GM18499 (cell line): ENCODE results near the gene BICRAL.
"Not testable (repeated sequence)": the region's sequence is repeated elsewhere in the genome, so short reads cannot be mapped to it uniquely, and the experiment has no call there.

Source experiments
- ATAC-seq: cut with Tn5 transposase; IDR thresholded peaks from one replicate; pipeline ENCODE4 v1.9.1; 2021; ENCODE audit warnings: moderate number of reproducible peaks; ENCODE audit not compliant: insufficient read depth, unreplicated experiment

The BICRAL gene

DNA sequence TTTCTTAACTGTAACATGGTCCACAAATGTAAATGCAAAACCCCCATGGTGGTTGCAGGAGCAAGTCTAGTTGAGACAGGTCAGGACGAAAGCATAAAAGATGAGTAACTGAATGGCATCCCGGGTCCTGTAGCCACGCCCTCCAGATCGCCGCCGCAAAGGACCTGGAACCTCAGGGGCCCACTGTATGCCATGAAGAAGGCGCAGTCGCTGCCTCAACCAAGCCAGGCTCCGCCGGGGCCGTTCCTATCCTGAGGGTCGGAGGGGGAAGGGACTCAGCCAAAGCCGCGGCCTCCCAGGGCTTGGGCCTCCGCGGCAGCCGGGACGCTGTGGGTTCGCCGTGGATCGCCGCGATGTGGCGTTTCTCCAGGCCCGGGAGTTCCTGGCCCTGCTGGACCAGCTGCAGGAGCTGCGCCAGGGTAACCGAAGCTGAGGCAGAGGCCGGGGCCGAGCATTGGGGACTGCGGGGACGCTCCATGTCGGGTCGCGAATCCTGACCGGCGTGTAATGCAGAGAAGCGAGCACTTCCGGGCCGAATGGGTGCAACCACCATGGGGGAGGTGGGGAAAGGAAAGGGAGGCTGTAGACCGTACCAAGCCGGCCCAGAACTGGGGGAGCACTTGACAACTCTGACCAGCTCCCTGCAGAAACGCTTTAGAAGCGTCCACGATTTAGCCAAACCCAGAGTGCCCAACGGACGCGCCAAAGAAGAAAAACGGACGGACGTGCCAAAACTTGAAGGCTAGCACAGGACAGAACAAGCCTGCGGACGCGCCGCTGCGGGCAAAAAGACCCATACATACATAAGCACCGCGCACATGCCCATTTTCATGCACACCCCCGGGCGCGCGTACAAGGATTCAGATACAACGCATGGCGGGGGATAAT is 108.7 kb downstream of the BICRAL start:
- peak; percentile 59 for ATAC-seq

DNA sequence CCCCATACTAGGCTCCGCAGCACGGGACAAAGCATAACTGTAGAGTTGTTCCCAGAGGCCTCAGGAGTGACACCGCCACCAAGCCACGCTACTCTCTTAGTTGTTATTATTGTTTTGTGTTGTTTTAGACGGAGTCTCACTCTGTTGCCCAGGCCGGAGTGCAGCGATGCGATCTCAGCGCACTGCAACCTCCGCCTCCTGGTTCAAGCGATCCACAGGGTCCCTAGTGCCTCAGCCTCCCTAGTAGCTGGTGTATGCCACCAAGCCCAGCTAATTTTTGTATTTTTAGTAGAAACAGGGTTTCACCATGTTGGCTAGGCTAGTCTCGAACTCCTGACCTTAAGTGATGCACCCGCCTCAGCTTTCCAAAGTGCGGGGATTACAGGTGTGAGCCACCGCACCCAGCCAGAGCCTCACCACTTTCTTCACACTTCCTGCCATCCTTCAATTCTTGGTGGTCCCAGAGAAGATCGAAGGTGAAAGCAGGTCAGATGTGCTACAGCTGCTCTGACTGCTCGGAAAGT is 109.4 kb downstream of the BICRAL start:
- no peak for ATAC-seq

DNA sequence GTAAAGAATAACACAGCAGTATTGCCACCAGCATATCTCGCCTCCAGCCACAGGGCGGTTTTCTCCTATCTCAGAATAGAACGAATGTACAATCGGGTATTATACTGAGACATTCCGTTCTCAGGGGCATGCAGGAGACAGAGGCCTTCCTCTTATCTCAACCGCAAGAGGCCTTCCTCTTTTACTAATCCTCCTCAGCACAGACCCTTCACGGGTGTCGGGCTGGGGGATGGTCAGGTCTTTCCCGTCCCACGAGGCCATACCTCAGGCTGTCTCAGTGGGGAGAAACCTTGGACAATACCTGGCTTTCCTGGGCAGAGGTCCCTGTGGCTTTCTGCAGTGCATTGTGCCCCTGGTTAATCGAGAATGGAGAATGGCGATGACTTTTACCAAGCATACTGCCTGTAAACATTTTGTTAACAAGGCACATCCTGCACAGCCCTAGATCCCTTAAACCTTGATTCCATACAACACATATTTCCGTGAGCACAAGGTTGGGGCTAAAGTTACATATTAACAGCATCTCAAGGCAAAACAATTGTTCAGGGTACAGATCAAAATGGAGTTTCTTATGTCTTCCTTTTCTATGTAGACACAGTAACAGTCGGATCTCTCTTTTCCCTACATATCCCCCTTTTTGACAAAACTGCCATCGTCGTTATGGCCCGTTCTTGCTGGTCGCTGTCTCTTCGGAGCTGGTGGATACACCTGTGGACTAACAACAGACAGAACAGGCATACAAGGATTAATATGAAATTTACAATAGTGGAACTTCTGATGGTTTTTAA is 112.4 kb downstream of the BICRAL start:
- not testable (repeated sequence) for ATAC-seq

DNA sequence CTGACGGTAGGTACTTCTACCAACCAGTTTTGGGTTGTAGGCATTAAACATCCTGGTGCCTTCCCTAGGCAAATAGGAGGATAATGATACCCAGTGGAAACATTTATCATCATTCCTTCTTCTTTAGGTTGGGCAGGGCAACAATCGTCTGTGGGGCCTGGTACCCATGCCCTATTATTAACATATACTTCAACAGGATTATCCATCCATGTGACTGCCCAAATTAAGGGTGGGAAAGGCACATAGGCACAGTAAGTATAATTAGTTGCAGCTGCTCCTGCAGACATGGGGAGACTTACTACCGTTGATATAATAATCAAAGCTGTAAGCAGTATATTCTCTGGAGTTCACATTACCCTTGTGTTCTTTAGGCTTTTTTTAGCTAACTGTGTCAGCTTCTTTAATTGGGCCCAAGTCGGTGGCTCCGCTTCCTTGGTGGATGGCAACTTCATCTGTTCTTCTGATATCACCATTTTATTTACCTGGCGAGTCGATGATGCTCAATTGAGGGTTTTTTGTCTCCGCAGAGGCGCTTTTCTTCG is 114.4 kb downstream of the BICRAL start:
- ATAC-seq = no peak

DNA sequence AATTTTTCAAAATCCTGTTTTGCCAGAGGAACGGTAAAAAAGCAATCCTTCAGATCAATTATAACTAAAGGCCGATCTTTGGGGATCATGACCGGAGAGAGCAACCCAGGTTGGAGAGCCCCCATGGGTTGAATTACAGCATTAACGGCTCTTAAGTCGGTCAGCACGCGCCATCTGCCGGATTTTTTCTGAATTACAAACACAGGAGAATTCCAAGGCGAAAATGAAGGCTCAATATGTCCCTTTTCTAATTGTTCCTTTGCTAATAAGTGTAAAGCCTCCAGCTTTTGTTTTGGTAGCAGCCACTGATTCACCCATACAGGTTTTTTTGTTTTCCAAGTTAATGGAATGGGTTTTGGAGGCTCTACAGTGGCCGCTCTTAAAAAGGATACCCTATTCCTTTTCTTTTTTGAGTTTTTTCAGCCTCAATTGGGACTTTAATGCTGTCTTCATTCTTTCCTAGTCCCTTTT is 117.1 kb downstream of the BICRAL start:
- ATAC-seq = no peak

DNA sequence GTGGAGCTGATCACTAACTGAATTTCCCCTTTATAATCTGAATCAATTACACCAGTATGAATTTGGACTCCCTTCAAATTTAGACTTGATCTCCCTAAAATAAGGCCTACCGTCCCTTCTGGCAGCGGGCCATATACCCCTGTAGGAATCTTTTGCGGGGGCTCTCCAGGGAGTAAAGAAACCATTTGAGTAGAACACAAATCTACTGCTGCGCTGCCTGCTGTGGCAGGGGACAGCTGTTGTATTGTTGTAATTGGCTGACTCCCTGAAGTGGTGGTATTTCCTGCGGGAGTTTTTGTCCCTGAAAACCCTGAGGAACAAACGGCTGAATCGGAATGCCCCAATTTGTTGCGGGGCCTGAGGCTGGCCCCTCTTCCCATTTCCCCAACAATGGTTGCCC is 118.0 kb downstream of the BICRAL start:
- ATAC-seq = no peak

DNA sequence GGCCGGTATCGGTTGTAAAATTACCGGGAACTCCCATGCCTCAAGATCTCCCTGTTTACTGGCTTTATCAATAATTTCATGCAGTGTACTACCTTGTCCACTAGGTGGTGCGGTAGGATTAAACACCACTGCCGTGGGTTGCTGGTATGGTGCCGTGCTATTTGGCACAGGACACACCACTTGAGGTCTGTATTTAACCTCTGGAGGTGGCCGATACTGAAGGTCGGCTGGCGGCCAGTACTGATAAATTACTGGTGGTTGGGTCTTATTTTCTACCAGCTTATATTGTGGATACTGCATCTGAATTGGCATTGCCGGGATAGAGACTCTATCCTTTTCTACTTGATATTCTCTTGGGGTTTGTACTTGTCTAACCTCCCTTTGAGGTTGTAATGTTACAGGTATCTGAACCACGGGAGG is 119.7 kb downstream of the BICRAL start:
- no peak for ATAC-seq

DNA sequence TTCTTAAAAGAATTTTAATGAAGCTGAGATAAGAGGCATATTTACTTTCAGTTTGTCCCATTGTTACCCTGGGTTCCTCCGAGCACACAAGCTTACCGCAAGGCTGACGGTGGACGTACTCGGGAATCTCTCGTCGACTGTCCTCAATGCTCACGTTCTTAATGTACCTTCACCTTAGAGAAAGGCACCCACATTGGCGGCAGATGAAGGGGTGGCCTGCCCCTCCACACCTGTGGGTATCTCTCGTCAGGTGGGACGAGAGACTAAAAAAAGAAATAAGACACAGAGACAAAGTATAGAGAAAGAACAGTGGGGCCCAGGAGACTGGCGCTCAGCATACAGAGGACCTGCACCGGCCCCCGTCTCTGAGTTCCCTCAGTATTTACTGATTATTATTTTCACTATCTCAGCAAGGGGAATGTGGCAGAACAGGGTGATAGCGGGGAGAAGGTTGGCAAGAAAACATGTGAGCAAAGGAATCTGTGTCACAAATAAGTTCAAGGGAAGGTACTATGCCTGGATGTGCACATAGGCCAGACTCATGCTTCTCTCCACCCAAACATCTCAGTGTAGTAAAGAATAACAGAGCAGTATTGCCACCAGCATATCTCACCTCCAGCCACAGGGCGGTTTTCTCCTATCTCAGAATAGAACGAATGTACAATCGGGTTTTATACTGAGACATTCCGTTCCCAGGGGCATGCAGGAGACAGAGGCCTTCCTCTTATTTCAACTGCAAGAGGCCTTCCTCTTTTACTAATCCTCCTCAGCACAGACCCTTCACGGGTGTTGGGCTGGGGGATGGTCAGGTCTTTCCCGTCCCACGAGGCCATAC is 120.8 kb downstream of the BICRAL start:
- not testable (repeated sequence) for ATAC-seq

DNA sequence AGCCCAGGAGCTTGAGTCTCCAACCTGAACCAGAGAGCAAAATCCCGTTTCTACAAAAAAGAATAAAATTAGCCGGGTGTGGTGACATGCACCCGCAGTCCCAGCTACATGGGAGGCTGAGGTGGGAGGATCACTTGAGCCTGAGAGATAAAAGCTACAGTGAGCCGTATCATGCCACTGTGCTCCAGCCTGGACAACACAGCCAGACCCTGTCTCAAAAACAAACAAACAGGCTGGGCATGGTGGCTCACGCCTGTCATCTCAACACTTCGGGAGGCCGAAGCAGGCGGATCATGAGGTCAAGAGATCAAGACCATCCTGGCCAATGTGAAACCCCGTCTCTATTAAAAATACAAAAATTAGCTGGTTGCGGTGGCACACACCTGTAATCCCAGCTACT is 122.6 kb downstream of the BICRAL start:
- no peak for ATAC-seq

DNA sequence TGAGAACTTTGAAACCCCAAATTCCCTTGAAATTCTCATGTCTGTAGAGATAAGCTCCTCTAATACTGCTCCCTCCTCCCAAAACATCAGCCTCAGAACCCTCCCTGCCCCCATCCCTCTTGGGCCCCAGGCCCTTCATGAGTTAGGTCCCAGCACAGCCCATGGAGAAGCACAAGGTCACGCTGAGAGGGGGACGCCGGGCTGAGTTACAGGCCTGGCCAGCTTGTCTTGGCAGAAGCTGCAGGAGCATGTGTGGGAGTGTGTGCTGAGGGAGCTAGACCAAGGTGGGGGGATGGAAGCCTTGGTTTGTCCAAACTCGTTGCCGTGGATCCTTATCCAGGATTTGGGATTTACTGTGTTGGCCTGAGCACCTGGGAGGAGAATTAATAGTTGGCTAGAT is 125.5 kb downstream of the BICRAL start:
- no peak for ATAC-seq

DNA sequence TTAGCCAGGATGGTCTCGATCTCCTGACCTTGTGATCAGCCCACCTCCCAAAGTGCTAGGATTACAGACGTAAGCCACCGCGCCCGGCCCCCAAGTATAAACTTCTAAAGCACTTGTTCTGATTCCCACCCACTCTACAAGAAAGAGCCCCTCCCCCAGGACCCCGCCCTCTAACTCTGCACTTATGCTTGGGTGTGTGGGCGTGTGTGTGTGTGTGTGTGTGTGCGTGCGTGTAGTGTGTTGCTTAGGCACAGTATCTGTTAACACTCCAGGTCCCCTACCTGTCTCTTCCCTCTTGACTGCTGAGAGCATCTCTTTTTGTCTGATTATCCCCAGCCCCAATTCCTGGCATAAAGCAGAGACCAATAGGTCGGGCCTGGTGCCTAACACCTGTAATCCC is 128.0 kb downstream of the BICRAL start:
- no peak for ATAC-seq

DNA sequence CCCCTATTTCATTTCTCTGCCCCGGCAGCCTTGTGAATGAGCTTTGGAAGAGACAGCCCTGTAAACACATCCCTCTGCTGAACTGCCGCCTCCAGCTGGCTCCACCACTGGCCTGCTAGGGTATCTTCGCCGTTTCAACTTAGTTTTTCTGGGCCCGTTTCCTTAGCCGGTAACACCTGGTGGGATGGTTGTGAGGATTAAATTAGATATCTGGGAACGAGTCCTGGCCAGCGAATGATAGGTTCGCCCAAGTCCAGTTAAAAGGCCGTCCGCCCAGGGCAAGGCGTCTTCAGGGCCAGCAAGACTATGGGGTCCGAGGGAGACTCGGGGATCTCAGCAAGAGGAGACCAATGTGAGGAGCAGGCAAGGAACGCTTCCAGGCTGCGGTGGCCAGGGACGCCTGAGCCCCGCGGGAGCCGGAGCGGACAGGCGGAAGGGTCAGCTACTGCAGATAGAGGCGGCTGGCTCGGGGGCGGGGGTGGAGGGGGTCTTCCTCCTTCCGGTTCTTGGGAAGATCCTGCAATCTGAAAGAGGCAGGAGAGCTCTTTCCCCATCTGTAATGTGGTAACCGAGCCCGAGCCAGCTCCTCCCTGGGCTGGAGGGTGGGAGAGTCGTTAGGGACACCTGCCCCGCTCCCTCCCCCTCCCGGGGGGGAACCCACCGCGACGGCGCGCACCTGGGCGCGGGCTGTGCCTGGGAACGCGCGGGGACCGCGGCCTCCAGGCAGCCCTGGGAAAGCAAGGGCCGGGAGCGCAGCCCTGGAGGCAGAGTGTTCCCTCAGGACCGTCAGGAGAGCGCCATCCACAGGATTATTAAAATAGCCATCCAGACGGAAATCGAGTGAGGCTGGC is 129.5 kb downstream of the BICRAL start:
- no peak for ATAC-seq

DNA sequence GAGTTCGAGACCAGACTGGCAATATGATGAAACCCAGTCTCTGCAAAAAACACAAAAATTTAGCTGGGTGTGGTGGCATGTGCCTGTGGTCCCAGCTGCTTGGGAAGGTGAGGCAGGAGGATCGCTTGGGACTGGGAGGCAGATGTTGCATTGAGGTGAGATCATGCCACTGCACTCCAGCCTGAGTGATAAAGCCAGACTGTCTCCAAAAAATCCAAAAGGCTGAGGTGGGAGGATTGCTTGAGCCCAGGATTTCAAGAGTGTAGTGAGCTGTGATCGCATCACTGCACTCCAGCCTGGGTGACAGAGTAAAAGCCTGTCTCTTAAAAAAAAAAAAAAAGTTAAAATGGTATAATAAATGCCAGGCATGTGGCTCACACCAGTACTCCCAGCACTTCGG is 132.7 kb downstream of the BICRAL start:
- ATAC-seq = no peak

DNA sequence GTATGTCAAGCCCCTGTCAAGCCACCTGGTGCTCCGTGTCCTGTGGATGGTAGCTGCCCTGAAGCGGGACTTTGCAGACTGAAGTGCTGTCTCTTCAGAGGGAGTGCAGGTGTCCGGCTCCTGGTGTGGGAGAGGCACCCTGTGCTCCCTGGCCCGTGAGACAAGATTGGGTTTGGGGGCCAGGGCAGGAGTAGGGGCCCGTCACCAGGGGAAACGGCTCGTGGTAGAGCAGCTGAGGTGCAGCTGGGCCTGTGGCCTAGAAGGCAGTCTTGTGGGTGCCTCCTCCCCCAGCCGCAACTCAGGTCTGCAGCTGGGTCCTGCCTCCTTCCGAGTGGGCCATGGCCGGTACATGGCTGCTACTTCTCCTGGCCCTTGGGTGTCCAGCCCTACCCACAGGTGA is 133.9 kb downstream of the BICRAL start, which contains the start of gene PTCRA:
TSS of gene PTCRA (plus strand) at position 322 of the 400 bp plus-strand sequence. CDS start at position 339, 17 bp downstream.
- ATAC-seq = no peak

DNA sequence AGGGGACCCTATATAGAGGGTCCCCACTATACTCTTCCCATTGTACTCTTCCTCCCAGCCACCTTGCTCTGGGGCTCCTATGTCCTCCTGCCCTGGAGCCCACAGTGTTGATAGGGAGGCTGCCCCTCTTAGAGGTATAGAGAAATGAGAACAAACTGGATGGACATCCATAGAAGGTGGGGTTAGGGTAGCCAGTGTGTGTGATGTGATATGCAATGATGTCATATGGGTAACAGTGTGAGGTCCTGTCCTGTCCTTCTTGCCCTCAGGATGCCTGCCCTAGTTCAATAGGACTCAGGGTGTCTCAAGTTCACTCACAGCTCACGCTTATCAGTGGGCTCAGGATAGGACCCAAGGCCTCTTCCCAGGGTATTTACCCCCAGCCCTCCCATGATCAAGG is 134.4 kb downstream of the BICRAL start:
- no peak for ATAC-seq
